GM12878 (cell line): ENCODE measurements around the gene HDDC2. TPM values are rescaled to one million over a fixed set of nuclear protein-coding genes. Genes with fewer than 3 reads are reported as not detected.

Source experiments
- ATAC-seq: fragments of 200-7000 bp; cut with Tn5 transposase; 3 replicates; pipeline ENCODE4 v1.9.1; 2020; ENCODE audit warnings: mild to moderate bottlenecking, moderate library complexity
- BruUV-seq: library from RNA; stranded (reverse); fragments of 400-500 nt; replicated peaks from 2 replicates; lab custom pipeline; 2021; lab: Mats Ljungman, UMichigan
- CTCF ChIA-PET: fragments of 300-600 bp; sonication (Branson Sonifier 250); formaldehyde crosslinking; extraction: SDS; loops from one replicate; lab custom pipeline; 2021; ENCODE audit warnings: inconsistent platforms; lab: Yijun Ruan, JAX
- POLR2A ChIA-PET: fragments of 350-600 bp; formaldehyde crosslinking; extraction: SDS; loops from one replicate; lab custom pipeline; 2021; ENCODE audit warnings: inconsistent platforms; lab: Charles Lee
- RAD21 ChIA-PET: fragments of 300-600 bp; sonication (Branson Sonifier 250); formaldehyde crosslinking; loops from one replicate; lab custom pipeline; 2023; ENCODE audit warnings: antibody characterized with exemption; ENCODE audit not compliant: unreplicated experiment; lab: Charles Lee
- SMC1A ChIA-PET: fragments of 300-600 bp; sonication (Branson Sonifier 250); formaldehyde crosslinking; loops from one replicate; lab custom pipeline; 2023; ENCODE audit not compliant: unreplicated experiment, uncharacterized antibody; lab: Charles Lee
- DNase-seq: peaks from one replicate; pipeline ENCODE4 v3.0.0-alpha.2; 2011; ENCODE audit warnings: low read depth, low spot score
- FAIRE-seq: peaks from 3 replicates; lab custom pipeline; 2011; peaks lifted over from hg19 to GRCh38; lab: Jason Lieb, UNC
- H2AFZ ChIP-seq: 2 replicates; pipeline ENCODE4 v1.6.0; 2011; ENCODE audit warnings: low read depth, low read length, control low read depth; ENCODE audit not compliant: control insufficient read depth
- H3K27ac ChIP-seq: 2 replicates; pipeline ENCODE4 v1.5.1; 2011; ENCODE audit warnings: control low read depth; ENCODE audit not compliant: control insufficient read depth, insufficient read depth
- H3K27me3 ChIP-seq, 2 experiments: replicated peaks in 1 of 2; 2 replicates each; pipeline versions ENCODE4 v1.6.0 to v1.6.1; 2011; ENCODE audit warnings: low read length in 1 of 2; ENCODE audit not compliant: control insufficient read depth in 2 of 2, insufficient read depth in 2 of 2
- H3K36me3 ChIP-seq, 2 experiments: 2 replicates each; pipeline ENCODE4 v1.5.1; 2011; ENCODE audit warnings: low read length in 1 of 2; ENCODE audit not compliant: control insufficient read depth in 2 of 2, insufficient read depth in 2 of 2
- H3K4me1 ChIP-seq: 2 replicates; pipeline ENCODE4 v1.6.1; 2011; ENCODE audit warnings: mild to moderate bottlenecking, low read length, moderate library complexity, mixed read lengths; ENCODE audit not compliant: control insufficient read depth, insufficient read depth
- H3K4me2 ChIP-seq: 2 replicates; pipeline ENCODE4 v1.6.0; 2011; ENCODE audit warnings: control low read depth; ENCODE audit not compliant: control insufficient read depth, insufficient read depth
- H3K4me3 ChIP-seq: fragments of 200-600 bp; sonication (generic); 2 replicates; pipeline ENCODE4 v1.5.1; 2016
- H3K79me2 ChIP-seq: 2 replicates; pipeline ENCODE4 v1.6.0; 2011; ENCODE audit warnings: low read length; ENCODE audit not compliant: control insufficient read depth, insufficient read depth
- H3K9ac ChIP-seq: 2 replicates; pipeline ENCODE4 v1.8.0; 2011; ENCODE audit warnings: low read length, control low read depth, mixed read lengths; ENCODE audit not compliant: control insufficient read depth, insufficient read depth
- H3K9me3 ChIP-seq: replicated peaks from 3 replicates; pipeline ENCODE4 v1.5.1; 2011; ENCODE audit warnings: mild to moderate bottlenecking, low read length; ENCODE audit not compliant: control insufficient read depth, insufficient read depth
- H4K20me1 ChIP-seq: 2 replicates; pipeline ENCODE4 v1.6.0; 2011; ENCODE audit not compliant: control insufficient read depth, insufficient read depth
- CBFB ChIP-seq: IDR thresholded peaks from 2 replicates; pipeline ENCODE4 v1.6.1; 2016; ENCODE audit warnings: antibody characterized with exemption, low read depth
- HDGF ChIP-seq: fragments of 450-650 bp; IDR thresholded peaks from 2 replicates; pipeline ENCODE4 v1.6.1; 2016; ENCODE audit warnings: antibody characterized with exemption
- LARP7 ChIP-seq: fragments of 450-650 bp; IDR thresholded peaks from 2 replicates; pipeline ENCODE4 v1.6.1; 2017; ENCODE audit warnings: mild to moderate bottlenecking
- MXI1 ChIP-seq: fragments of 150-350 bp; IDR thresholded peaks from 2 replicates; pipeline ENCODE4 v1.6.1; 2011; ENCODE audit warnings: low read depth, mild to moderate bottlenecking, inconsistent platforms, low read length, improper control_type of control experiment
- POLR2AphosphoS5 ChIP-seq: IDR thresholded peaks from 2 replicates; pipeline ENCODE4 v1.6.1; 2011; ENCODE audit warnings: mild to moderate bottlenecking, low read length, inconsistent platforms
- SIN3A ChIP-seq: IDR thresholded peaks from 2 replicates; pipeline ENCODE4 v1.6.1; 2012; ENCODE audit warnings: low read depth, low read length, improper control_type of control experiment
- ZNF217 ChIP-seq: fragments of 450-650 bp; IDR thresholded peaks from 2 replicates; pipeline ENCODE4 v1.6.1; 2017; ENCODE audit warnings: antibody characterized with exemption, mild to moderate bottlenecking
- WGBS: methylation state at CpG from one replicate; pipeline ENCODE4 v1.1.6; 2016; ENCODE audit warnings: low lambda C conversion rate; ENCODE audit not compliant: insufficient replicate concordance, insufficient coverage; ENCODE audit errors: missing lambda C conversion rate; 5-methylcytosine and 5-hydroxymethylcytosine counted together
- in situ Hi-C: fragments of 300-500 bp; cut with MboI; formaldehyde crosslinking; loops from 9 replicates; pipeline ENCODE4 v1.14.3; 2018; ENCODE audit warnings: mixed read lengths
- intact Hi-C: fragments of 100-400 bp; cut with micrococcal nuclease; formaldehyde crosslinking; loops from one replicate; pipeline ENCODE4 v1.14.2; 2022; ENCODE audit not compliant: unreplicated experiment
- polyA plus RNA-seq, 11 experiments: library from polyadenylated mRNA; depleted of rRNA in 4 of 11; unstranded in 6 of 11; stranded (reverse) in 5 of 11; fragments of >200 nt; fragmentation: Nextera tagmentation in 4 of 11; fragmentation: Illumina TruSeq in 1 of 11; extraction: Ambion mirVana in 4 of 11; extraction: Trizol in 1 of 11; gene quantifications; 1 replicate in 1 of 11; 2 replicates in 10 of 11; pipeline versions ENCODE4 v1.2.1 to v1.2.3, GENCODE V29; 2011 to 2016; ENCODE audit warnings: inconsistent platforms in 2 of 11, missing spikeins in 2 of 11, low read depth in 1 of 11
- total RNA-seq, 4 experiments: library from RNA; depleted of rRNA in 3 of 4; stranded (reverse); fragments of >200 nt in 3 of 4; fragmentation: Illumina TruSeq in 1 of 4; extraction: Trizol in 1 of 4; gene quantifications; 2 replicates each; pipeline versions ENCODE4 v1.2.1 to v1.2.3, GENCODE V29; 2013 to 2021
- TF ChIP-seq, protein P1 (sequence below): fragments of 450-650 bp; formaldehyde crosslinking; IDR thresholded peaks from 2 replicates; pipeline ENCODE4 v1.4.0; 2022; ENCODE audit warnings: mild to moderate bottlenecking, moderate library complexity
- TF ChIP-seq, protein P2 (sequence below): fragments of 450-650 bp; IDR thresholded peaks from 2 replicates; pipeline ENCODE4 v1.6.1; 2016; ENCODE audit warnings: mild to moderate bottlenecking, moderate library complexity, borderline replicate concordance

Gene HDDC2
- total and polyA plus RNA-seq, 10 of the 15 experiments (the other 5 are each of a cell fraction or from before 2014, with no cell fraction given): 54.5 to 148 (median 92.7) TPM

DNA sequence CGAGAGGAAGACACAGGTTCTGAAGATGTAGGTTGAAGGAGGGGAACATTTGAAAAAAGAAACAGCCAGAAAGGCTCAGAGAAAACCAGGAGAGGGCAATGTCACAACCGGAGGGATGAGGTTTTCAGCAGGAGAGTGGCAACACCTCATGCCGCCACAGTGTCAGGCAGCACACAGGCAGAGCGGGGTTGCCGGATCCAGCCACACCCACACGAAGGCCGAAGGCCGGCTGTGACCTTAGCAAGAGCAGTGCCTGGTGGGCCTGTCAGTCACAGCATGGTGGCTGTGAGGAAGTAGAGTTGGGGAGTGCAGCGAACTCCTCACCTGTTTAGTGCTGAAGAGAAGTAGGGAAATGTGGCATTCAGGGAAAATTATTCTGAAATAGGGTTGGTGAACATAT, 14.0 kb downstream of the HDDC2 start:
- Histone ChIP-seq H3K9me3 (no peaks in the 10 kb centered on the region; the same call in none of the 3 replicates), H4K20me1 (no peaks in the 10 kb centered on the region), H3K36me3 (peaks cover 4 to 18% of the 10 kb centered on the region in 2 experiments), H3K79me2 (no peaks in the 10 kb centered on the region), H3K9ac (no peak overlapping the region), H3K4me3 (no peak overlapping the region), H3K4me2 (no peak overlapping the region), H3K4me1 (no peaks in the 10 kb centered on the region), H3K27me3 (no peaks in the 10 kb centered on the region), H3K27ac (no peak overlapping the region), H2AFZ (no peak overlapping the region)
- FAIRE-seq (no peak), ATAC-seq (no peak), DNase-seq (no peak)
- intact Hi-C loops: no loop called here
- CTCF ChIA-PET: no interaction called here
- RAD21 ChIA-PET: no interaction called here
- TF ChIP-seq CBFB (no peak), MXI1 (no peak), ZNF217 (no peak), POLR2AphosphoS5 (no peak), HDGF (no peak), LARP7 (no peak), SIN3A (no peak)
- TF ChIP-seq, protein P1, sequence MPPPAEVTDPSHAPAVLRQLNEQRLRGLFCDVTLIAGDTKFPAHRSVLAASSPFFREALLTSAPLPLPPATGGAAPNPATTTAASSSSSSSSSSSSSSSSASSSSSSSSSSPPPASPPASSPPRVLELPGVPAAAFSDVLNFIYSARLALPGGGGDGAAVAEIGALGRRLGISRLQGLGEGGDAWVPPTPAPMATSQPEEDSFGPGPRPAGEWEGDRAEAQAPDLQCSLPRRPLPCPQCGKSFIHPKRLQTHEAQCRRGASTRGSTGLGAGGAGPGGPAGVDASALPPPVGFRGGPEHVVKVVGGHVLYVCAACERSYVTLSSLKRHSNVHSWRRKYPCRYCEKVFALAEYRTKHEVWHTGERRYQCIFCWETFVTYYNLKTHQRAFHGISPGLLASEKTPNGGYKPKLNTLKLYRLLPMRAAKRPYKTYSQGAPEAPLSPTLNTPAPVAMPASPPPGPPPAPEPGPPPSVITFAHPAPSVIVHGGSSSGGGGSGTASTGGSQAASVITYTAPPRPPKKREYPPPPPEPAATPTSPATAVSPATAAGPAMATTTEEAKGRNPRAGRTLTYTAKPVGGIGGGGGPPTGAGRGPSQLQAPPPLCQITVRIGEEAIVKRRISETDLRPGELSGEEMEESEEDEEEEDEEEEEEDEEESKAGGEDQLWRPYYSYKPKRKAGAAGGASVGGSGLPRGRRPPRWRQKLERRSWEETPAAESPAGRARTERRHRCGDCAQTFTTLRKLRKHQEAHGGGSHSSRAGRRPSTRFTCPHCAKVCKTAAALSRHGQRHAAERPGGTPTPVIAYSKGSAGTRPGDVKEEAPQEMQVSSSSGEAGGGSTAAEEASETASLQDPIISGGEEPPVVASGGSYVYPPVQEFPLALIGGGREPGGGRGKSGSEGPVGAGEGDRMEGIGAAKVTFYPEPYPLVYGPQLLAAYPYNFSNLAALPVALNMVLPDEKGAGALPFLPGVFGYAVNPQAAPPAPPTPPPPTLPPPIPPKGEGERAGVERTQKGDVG (CRISPR knock-in tag): no peak
- TF ChIP-seq, protein P2, sequence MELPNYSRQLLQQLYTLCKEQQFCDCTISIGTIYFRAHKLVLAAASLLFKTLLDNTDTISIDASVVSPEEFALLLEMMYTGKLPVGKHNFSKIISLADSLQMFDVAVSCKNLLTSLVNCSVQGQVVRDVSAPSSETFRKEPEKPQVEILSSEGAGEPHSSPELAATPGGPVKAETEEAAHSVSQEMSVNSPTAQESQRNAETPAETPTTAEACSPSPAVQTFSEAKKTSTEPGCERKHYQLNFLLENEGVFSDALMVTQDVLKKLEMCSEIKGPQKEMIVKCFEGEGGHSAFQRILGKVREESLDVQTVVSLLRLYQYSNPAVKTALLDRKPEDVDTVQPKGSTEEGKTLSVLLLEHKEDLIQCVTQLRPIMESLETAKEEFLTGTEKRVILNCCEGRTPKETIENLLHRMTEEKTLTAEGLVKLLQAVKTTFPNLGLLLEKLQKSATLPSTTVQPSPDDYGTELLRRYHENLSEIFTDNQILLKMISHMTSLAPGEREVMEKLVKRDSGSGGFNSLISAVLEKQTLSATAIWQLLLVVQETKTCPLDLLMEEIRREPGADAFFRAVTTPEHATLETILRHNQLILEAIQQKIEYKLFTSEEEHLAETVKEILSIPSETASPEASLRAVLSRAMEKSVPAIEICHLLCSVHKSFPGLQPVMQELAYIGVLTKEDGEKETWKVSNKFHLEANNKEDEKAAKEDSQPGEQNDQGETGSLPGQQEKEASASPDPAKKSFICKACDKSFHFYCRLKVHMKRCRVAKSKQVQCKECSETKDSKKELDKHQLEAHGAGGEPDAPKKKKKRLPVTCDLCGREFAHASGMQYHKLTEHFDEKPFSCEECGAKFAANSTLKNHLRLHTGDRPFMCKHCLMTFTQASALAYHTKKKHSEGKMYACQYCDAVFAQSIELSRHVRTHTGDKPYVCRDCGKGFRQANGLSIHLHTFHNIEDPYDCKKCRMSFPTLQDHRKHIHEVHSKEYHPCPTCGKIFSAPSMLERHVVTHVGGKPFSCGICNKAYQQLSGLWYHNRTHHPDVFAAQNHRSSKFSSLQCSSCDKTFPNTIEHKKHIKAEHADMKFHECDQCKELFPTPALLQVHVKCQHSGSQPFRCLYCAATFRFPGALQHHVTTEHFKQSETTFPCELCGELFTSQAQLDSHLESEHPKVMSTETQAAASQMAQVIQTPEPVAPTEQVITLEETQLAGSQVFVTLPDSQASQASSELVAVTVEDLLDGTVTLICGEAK: no peak
- SMC1A ChIA-PET: no interaction called here
- in situ Hi-C loops: no loop called here
- WGBS: 95% methylated on average over 9 of the region's 9 CpGs
- no TSS peak for BruUV-seq
- POLR2A ChIA-PET: no interaction called here
